ENCODE measurements around the gene AVL9. TPM values are rescaled to one million over a fixed set of nuclear protein-coding genes. Genes with fewer than 3 reads are reported as not detected.

AVL9 gene
- total and polyA plus RNA-seq, 2 of the 13 experiments (the other 11 are each of a cell fraction or from before 2014, with no cell fraction given), result 29.9 to 48.0 TPM

- TF ChIP-seq BRD4 (CRISPR knock-in tag; IDR thresholded peaks at IDR 0.05), result peak; percentile 42; the same call in 1 of the 2 replicates
- TF ChIP-seq, protein P1, sequence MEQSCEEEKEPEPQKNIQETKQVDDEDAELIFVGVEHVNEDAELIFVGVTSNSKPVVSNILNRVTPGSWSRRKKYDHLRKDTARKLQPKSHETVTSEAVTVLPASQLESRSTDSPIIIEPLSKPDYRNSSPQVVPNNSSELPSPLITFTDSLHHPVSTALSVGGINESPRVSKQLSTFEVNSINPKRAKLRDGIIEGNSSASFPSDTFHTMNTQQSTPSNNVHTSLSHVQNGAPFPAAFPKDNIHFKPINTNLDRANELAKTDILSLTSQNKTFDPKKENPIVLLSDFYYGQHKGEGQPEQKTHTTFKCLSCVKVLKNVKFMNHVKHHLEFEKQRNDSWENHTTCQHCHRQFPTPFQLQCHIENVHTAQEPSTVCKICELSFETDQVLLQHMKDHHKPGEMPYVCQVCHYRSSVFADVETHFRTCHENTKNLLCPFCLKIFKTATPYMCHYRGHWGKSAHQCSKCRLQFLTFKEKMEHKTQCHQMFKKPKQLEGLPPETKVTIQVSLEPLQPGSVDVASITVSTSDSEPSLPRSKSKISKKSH (CRISPR knock-in tag; IDR thresholded peaks at IDR 0.05; ENCODE audit: borderline replicate concordance), result peak; percentile 84; the same call in 1 of the 2 replicates
- TF ChIP-seq AGO1 (IDR thresholded peaks at IDR 0.05; ENCODE audit: low read depth, low read length, poor library complexity, severe bottlenecking), result peak; percentile 64
- TF ChIP-seq GPN1 (CRISPR knock-in tag; IDR thresholded peaks at IDR 0.05; ENCODE audit: borderline replicate concordance), result no peak
- TF ChIP-seq MED13 (CRISPR knock-in tag; IDR thresholded peaks at IDR 0.05), result peak; percentile 88; the same call in 1 of the 2 replicates
- no peak for TF ChIP-seq CEBPB (IDR thresholded peaks at IDR 0.05; ENCODE audit: borderline replicate concordance, low read depth, low read length)
- TF ChIP-seq CENPT (CRISPR knock-in tag; IDR thresholded peaks at IDR 0.05; ENCODE audit: low read depth), result no peak
- no peak for TF ChIP-seq HIC2 (CRISPR knock-in tag; IDR thresholded peaks at IDR 0.05; ENCODE audit: low read depth)
- peak; percentile 83 for TF ChIP-seq ZNF768 (CRISPR knock-in tag; IDR thresholded peaks at IDR 0.05)
- TF ChIP-seq ZNF292 (CRISPR knock-in tag; IDR thresholded peaks at IDR 0.05; ENCODE audit: borderline replicate concordance, low read depth), result peak; percentile 75
- TF ChIP-seq ZNF121 (CRISPR knock-in tag; IDR thresholded peaks at IDR 0.05), result no peak
- TF ChIP-seq SETDB1 (CRISPR knock-in tag; IDR thresholded peaks at IDR 0.05; ENCODE audit: borderline replicate concordance), result no peak
- TF ChIP-seq REXO4 (CRISPR knock-in tag; IDR thresholded peaks at IDR 0.05; ENCODE audit: borderline replicate concordance), result 0 out of 2 replicates have a peak, but pooled peaks have one; percentile 19
- no peak for TF ChIP-seq NONO (IDR thresholded peaks at IDR 0.05)
- peak; percentile 59 for TF ChIP-seq NONO (CRISPR knock-in tag; conservative IDR thresholded peaks at IDR 0.05)
- TF ChIP-seq ELF4 (CRISPR knock-in tag; IDR thresholded peaks at IDR 0.05; ENCODE audit: borderline replicate concordance), result no peak
- TF ChIP-seq MAZ (IDR thresholded peaks at IDR 0.05; ENCODE audit: borderline replicate concordance, low read depth, low read length), result peak; percentile 85
- peak; percentile 85 for TF ChIP-seq MAZ (CRISPR knock-in tag; IDR thresholded peaks at IDR 0.05; ENCODE audit: low read depth)
- TF ChIP-seq, protein P2, sequence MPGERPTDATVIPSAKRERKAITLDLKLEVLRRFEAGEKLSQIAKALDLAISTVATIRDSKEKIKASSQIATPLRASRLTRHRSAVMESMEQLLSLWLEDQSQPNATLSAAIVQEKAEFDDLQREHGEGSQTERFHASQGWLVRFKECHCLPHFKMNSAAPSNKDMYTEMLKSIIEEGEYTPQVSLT (CRISPR knock-in tag; IDR thresholded peaks at IDR 0.05; ENCODE audit: borderline replicate concordance, low read depth), result no peak
- peak; percentile 96 for TF ChIP-seq SAP130 (CRISPR knock-in tag; IDR thresholded peaks at IDR 0.05; ENCODE audit: low read depth)
- TF ChIP-seq ZNF737 (CRISPR knock-in tag; IDR thresholded peaks at IDR 0.05; ENCODE audit: borderline replicate concordance), result no peak
- TF ChIP-seq REPIN1 (CRISPR knock-in tag; IDR thresholded peaks at IDR 0.05; ENCODE audit: borderline replicate concordance, low read depth), result peak; percentile 75; the same call in 1 of the 2 replicates
- TF ChIP-seq MYPOP (CRISPR knock-in tag; IDR thresholded peaks at IDR 0.05), result peak; percentile 9; the same call in 1 of the 2 replicates
- TF ChIP-seq MTA3 (CRISPR knock-in tag; IDR thresholded peaks at IDR 0.05), result 0 out of 2 replicates have a peak, but pooled peaks have one; percentile 27
- peak; percentile 70 for TF ChIP-seq FOXK1 (CRISPR knock-in tag; IDR thresholded peaks at IDR 0.05; ENCODE audit: borderline replicate concordance, low read depth)
Observed at GRCh38 chr7:32495298-32496051, at the start of gene AVL9 (continued).

Measured in HepG2 (cell line).